Right ventricle myocardium inferior (tissue), 1 donor: ENCODE data around the gene ACSF3. TPM values are rescaled to one million over a fixed set of nuclear protein-coding genes. Genes with fewer than 3 reads are reported as not detected.
"Not testable (repeated sequence)": the region's sequence is repeated elsewhere in the genome, so short reads cannot be mapped to it uniquely, and the experiment has no call there.

Source experiments
- ATAC-seq: fragments of 200-7000 bp; cut with Tn5 transposase; one replicate; pipeline ENCODE4 v1.9.1; 2020; ENCODE audit warnings: mild to moderate bottlenecking, moderate library complexity
- DNase-seq: peaks from one replicate; pipeline ENCODE4 v3.0.0; 2021; ENCODE audit errors: missing footprints
- intact Hi-C: fragments of 100-400 bp; cut with DNase I; formaldehyde crosslinking; loops from one replicate; pipeline ENCODE4 v1.11.0; 2022
- total RNA-seq: library from RNA; stranded (reverse); fragmentation: NEBNext Ultra II Directional; extraction: Animal tissue kit (Norgen Biotek cat#: 25700); gene quantifications from one replicate; pipeline ENCODE4 v1.2.1, GENCODE V29; 2021
- donor health status: DM: no; HTN: yes; CAD: no; lungs with severe emphysema.

ACSF3 gene
- total RNA-seq, 1 donor from 2014 or later = 17.0 TPM

DNA sequence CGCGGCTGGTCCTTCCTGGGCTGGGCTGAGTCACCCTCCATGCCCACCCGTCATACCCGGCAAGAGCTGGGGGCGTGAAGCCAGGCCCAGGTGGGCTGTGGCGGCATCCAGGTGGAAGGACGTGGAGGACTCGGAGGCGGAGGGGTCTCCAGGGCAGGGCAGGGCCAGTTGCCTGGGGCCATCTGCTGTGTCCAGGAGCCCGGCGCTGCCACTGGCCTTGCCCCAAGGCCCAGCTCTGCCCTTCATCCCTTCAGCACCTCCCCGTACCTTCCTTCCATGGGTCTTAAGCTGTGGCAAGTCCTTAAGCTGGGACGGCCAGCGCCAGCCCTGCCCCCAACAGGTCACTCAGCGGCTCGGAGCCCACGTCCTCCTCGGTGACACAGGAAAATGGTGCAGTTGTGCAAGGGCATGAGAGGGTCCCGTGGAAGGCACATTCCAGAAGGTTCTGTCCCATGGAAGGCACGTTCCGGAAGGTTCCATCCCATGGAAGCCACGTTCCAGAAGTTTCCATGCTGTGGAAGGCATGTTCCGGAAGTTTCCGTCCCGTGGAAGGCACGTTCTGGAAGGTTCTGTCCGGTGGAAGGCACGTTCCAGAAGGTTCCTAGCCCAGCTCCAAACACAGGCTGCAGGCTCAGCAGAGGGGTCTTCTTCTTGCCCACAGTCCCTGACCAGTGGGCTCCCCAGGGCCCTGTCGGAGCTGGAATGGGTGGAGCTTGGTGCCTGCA lies 67.5 kb downstream of the ACSF3 start:
- ATAC-seq = no peak
- intact Hi-C loops = no loop called here
- DNase-seq = no peak

GRCh38 chr16:89161763-89162713 lies 68.4 kb downstream of the ACSF3 start:
- intact Hi-C loops = no loop called here
- no peak for DNase-seq

DNA sequence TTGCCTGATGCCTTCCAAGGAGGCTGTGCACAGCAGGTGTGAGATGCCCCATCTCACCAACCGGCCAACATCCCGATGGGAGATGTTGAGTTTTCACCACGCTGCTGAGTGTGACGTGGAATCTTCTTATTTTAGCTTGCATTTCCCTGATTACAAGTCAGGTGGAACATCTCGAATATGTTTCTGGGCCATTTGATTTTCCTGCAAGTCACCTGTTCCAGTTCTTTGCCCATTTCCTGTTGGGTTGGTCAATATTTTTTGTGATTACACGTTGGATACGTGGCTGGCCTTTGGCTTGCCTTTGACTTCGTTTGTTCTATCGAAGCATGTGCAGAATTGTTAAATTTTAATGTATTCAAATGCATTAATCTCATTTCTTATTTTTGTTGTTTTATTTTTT lies 69.6 kb downstream of the ACSF3 start:
- intact Hi-C loops = no loop called here
- no peak for DNase-seq
- ATAC-seq = no peak

More at GRCh38 chr16:89161763-89162713, 68.4 kb downstream of the ACSF3 start:
- no peak for ATAC-seq

- DNase-seq = no peak
- intact Hi-C loops = no loop called here
Observed at GRCh38 chr16:89164436-89164835, 70.8 kb downstream of the ACSF3 start.

GRCh38 chr16:89164847-89165680 lies 71.4 kb downstream of the ACSF3 start:
- intact Hi-C loops = loop anchor here (5.0 kb wide), 2 partner anchors 223 to 428 kb away; no protein-coding TSS in a partner anchor
- DNase-seq (no peak), ATAC-seq (no peak)

More at GRCh38 chr16:89164436-89164835, 70.8 kb downstream of the ACSF3 start:
- no peak for ATAC-seq

DNA sequence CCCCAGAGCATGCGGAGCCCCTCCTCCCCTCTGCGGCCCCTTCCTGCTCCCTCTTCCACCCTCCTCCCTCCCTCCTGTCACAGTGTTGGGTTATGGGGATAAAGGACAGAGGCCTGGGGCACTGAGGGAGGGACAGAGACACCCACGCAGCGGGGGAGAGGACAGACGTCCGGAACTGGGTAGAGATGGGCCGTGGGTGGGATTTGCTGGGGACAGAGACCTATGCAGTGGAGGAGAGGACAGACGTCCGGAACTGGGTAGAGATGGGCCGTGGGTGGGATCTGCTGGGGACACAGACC lies 72.0 kb downstream of the ACSF3 start:
- ATAC-seq, DNase-seq: not testable (repeated sequence)
- intact Hi-C loops = loop anchor here (5.0 kb wide), 2 partner anchors 223 to 428 kb away; no protein-coding TSS in a partner anchor

GRCh38 chr16:89166696-89167424 lies 73.2 kb downstream of the ACSF3 start:
- ATAC-seq (no peak), DNase-seq (no peak)
- intact Hi-C loops = loop anchor here (5.0 kb wide), 2 partner anchors 225 to 430 kb away; no protein-coding TSS in a partner anchor

GRCh38 chr16:89167425-89167941 lies 73.8 kb downstream of the ACSF3 start:
- intact Hi-C loops = loop anchor here (5.0 kb wide), 2 partner anchors 225 to 430 kb away; no protein-coding TSS in a partner anchor
- peak; percentile 93 for DNase-seq
- peak; percentile 65 for ATAC-seq

GRCh38 chr16:89168381-89169189 lies 74.9 kb downstream of the ACSF3 start:
- intact Hi-C loops = loop anchor here (5.0 kb wide), 2 partner anchors 226 to 431 kb away; no protein-coding TSS in a partner anchor
- DNase-seq (no peak), ATAC-seq (no peak)

GRCh38 chr16:89169778-89170177 lies 76.1 kb downstream of the ACSF3 start:
- DNase-seq = no peak
- intact Hi-C loops = loop anchor here (5.0 kb wide), 3 partner anchors 227 to 432 kb away; partner anchors contain the start of gene APRT
- ATAC-seq = no peak

GRCh38 chr16:89170346-89171215 lies 76.9 kb downstream of the ACSF3 start:
- ATAC-seq (no peak), DNase-seq (no peak)
- intact Hi-C loops = loop anchor here (5.0 kb wide), 1 partner anchor 358 kb away; the partner anchor contains the start of gene APRT

- DNase-seq = peak; percentile 95
- ATAC-seq = peak; percentile 94
- intact Hi-C loops = loop anchor here (5.0 kb wide), 1 partner anchor 359 kb away; the partner anchor contains the start of gene APRT
Observed at GRCh38 chr16:89171216-89172170, 77.8 kb downstream of the ACSF3 start, which contains the start of gene CDH15. TSS of gene CDH15 (plus strand) at chr16:89171748. CDS start at chr16:89171832, 84 bp downstream.

- intact Hi-C loops = loop anchor here (5.0 kb wide), 1 partner anchor 360 kb away; the partner anchor contains the start of gene APRT
- no peak for ATAC-seq
- no peak for DNase-seq
Observed at GRCh38 chr16:89172171-89172527, 78.5 kb downstream of the ACSF3 start.

GRCh38 chr16:89172528-89173173 lies 79.0 kb downstream of the ACSF3 start:
- DNase-seq = no peak
- ATAC-seq = no peak
- intact Hi-C loops = loop anchor here (5.0 kb wide), 1 partner anchor 360 kb away; the partner anchor contains the start of gene APRT
